ENCODE measurements around the gene FBLN1.

The FBLN1 gene

GRCh38 chr22:45575607-45576272 is 73.1 kb downstream of the FBLN1 start:
- H3K9ac ChIP-seq (ENCODE audit: low read length): peak overlapping the region; percentile 39; the same call in 1 of the 2 replicates
- no peak overlapping the region for H2AFZ ChIP-seq (ENCODE audit: low read length)
- H3K9me3 ChIP-seq (ENCODE audit: low read length): peaks cover 5% of the 10 kb centered on the region; the same call in 1 of the 2 replicates
- no peaks in the 10 kb centered on the region for H4K20me1 ChIP-seq (ENCODE audit: insufficient read depth, low read length)
- TF ChIP-seq CTCF (IDR thresholded peaks at IDR 0.05; ENCODE audit: low read length) (no peak), EZH2 (IDR thresholded peaks at IDR 0.05; ENCODE audit: borderline replicate concordance, low read length) (no peak)
- peak overlapping the region; percentile 75 for H3K27ac ChIP-seq (ENCODE audit: low read depth, low read length, poor library complexity, severe bottlenecking)
- peaks cover 67% of the 10 kb centered on the region for H3K4me1 ChIP-seq (ENCODE audit: insufficient read depth, low read length, severe bottlenecking)
- H3K79me2 ChIP-seq (ENCODE audit: insufficient read depth, low read length): no peaks in the 10 kb centered on the region
- H3K4me2 ChIP-seq (ENCODE audit: low read length): peak overlapping the region; percentile 55
- H3K4me3 ChIP-seq (ENCODE audit: low read depth, low read length, poor library complexity, severe bottlenecking): peak overlapping the region; percentile 49
- no peaks in the 10 kb centered on the region; the same call in 1 of the 2 replicates for H3K27me3 ChIP-seq (ENCODE audit: insufficient read depth, low read length)
- H3K36me3 ChIP-seq (ENCODE audit: insufficient read depth, low read length): no peaks in the 10 kb centered on the region; the same call in 1 of the 2 replicates
- H3K9me2 ChIP-seq (ENCODE audit: low read depth, low read length): no peaks in the 10 kb centered on the region
- H3F3A ChIP-seq (ENCODE audit: insufficient read depth, low read length): no peaks in the 10 kb centered on the region

GRCh38 chr22:45576273-45576625 is 73.6 kb downstream of the FBLN1 start:
- peaks cover 5% of the 10 kb centered on the region; the same call in 1 of the 2 replicates for H3K9me3 ChIP-seq (ENCODE audit: low read length)
- H3K36me3 ChIP-seq (ENCODE audit: insufficient read depth, low read length): no peaks in the 10 kb centered on the region; the same call in 1 of the 2 replicates
- H3F3A ChIP-seq (ENCODE audit: insufficient read depth, low read length): no peaks in the 10 kb centered on the region
- H3K4me1 ChIP-seq (ENCODE audit: insufficient read depth, low read length, severe bottlenecking): peaks cover 72% of the 10 kb centered on the region
- TF ChIP-seq EZH2 (IDR thresholded peaks at IDR 0.05; ENCODE audit: borderline replicate concordance, low read length): no peak
- H3K9ac ChIP-seq (ENCODE audit: low read length): no peak overlapping the region; the same call in 1 of the 2 replicates
- no peaks in the 10 kb centered on the region for H4K20me1 ChIP-seq (ENCODE audit: insufficient read depth, low read length)
- no peaks in the 10 kb centered on the region for H3K9me2 ChIP-seq (ENCODE audit: low read depth, low read length)
- H3K79me2 ChIP-seq (ENCODE audit: insufficient read depth, low read length): no peaks in the 10 kb centered on the region
- H3K4me3 ChIP-seq (ENCODE audit: low read depth, low read length, poor library complexity, severe bottlenecking): no peak overlapping the region
- H3K4me2 ChIP-seq (ENCODE audit: low read length): no peak overlapping the region
- H2AFZ ChIP-seq (ENCODE audit: low read length): no peak overlapping the region
- H3K27ac ChIP-seq (ENCODE audit: low read depth, low read length, poor library complexity, severe bottlenecking): peak overlapping the region; percentile 75
- H3K27me3 ChIP-seq (ENCODE audit: insufficient read depth, low read length): no peaks in the 10 kb centered on the region

- H3F3A ChIP-seq (ENCODE audit: insufficient read depth, low read length): no peaks in the 10 kb centered on the region
- no peak overlapping the region for H2AFZ ChIP-seq (ENCODE audit: low read length)
- H3K9me2 ChIP-seq (ENCODE audit: low read depth, low read length): no peaks in the 10 kb centered on the region
- H3K9me3 ChIP-seq (ENCODE audit: low read length): peaks cover 5% of the 10 kb centered on the region; the same call in 1 of the 2 replicates
- no peaks in the 10 kb centered on the region; the same call in 1 of the 2 replicates for H3K36me3 ChIP-seq (ENCODE audit: insufficient read depth, low read length)
- no peaks in the 10 kb centered on the region for H3K79me2 ChIP-seq (ENCODE audit: insufficient read depth, low read length)
- no peak for TF ChIP-seq EZH2 (IDR thresholded peaks at IDR 0.05; ENCODE audit: borderline replicate concordance, low read length)
- TF ChIP-seq CTCF (IDR thresholded peaks at IDR 0.05; ENCODE audit: low read length): no peak
- no peak overlapping the region for H3K4me3 ChIP-seq (ENCODE audit: low read depth, low read length, poor library complexity, severe bottlenecking)
- H4K20me1 ChIP-seq (ENCODE audit: insufficient read depth, low read length): no peaks in the 10 kb centered on the region
- H3K27me3 ChIP-seq (ENCODE audit: insufficient read depth, low read length): no peaks in the 10 kb centered on the region
- H3K27ac ChIP-seq (ENCODE audit: low read depth, low read length, poor library complexity, severe bottlenecking): peak overlapping the region; percentile 75
- peaks cover 79% of the 10 kb centered on the region for H3K4me1 ChIP-seq (ENCODE audit: insufficient read depth, low read length, severe bottlenecking)
- H3K4me2 ChIP-seq (ENCODE audit: low read length): no peak overlapping the region
- H3K9ac ChIP-seq (ENCODE audit: low read length): no peak overlapping the region; the same call in 1 of the 2 replicates
These were observed 74.2 kb downstream of the FBLN1 start for GRCh38 chr22:45576730-45577464.

Measured in OCI-LY1 (cell line).